AG04450 (cell line): ENCODE measurements around the gene PARD6G. TPM values are rescaled to one million over a fixed set of nuclear protein-coding genes. Genes with fewer than 3 reads are reported as not detected.

Source experiments
- CTCF ChIA-PET: fragments of 300-600, 350-600 bp; formaldehyde crosslinking; extraction: SDS; loops from one replicate; lab custom pipeline; 2022; ENCODE audit warnings: antibody characterized with exemption, inconsistent platforms; lab: Charles Lee
- POLR2A ChIA-PET: fragments of 350-600 bp; formaldehyde crosslinking; extraction: SDS; loops from one replicate; lab custom pipeline; 2021; ENCODE audit warnings: antibody characterized with exemption, inconsistent platforms; lab: Yijun Ruan, JAX
- DNase-seq: peaks from one replicate; pipeline ENCODE4 v3.0.0-alpha.2; 2011; ENCODE audit warnings: low read depth, low spot score
- H3K27ac ChIP-seq: one replicate; pipeline ENCODE4 v1.5.1; 2012; ENCODE audit warnings: low read depth, low read length, control low read depth
- H3K27me3 ChIP-seq: one replicate; pipeline ENCODE4 v1.6.0; 2012; ENCODE audit warnings: low read length; ENCODE audit not compliant: control insufficient read depth, insufficient read depth
- H3K4me3 ChIP-seq: 2 replicates; pipeline ENCODE4 v1.5.1; 2011; ENCODE audit warnings: mild to moderate bottlenecking, low read depth, low read length, control low read depth
- H3K9me3 ChIP-seq: 2 replicates; pipeline ENCODE4 v1.5.1; 2012; ENCODE audit warnings: low read length; ENCODE audit not compliant: control insufficient read depth, insufficient read depth
- polyA plus RNA-seq: library from polyadenylated mRNA; depleted of rRNA; stranded (reverse); fragments of >200 nt; gene quantifications from 2 replicates; pipeline ENCODE4 v1.2.3, GENCODE V29; 2011
- TF ChIP-seq, protein P1 (sequence below): IDR thresholded peaks from 2 replicates; pipeline ENCODE4 v1.5.1; 2011; ENCODE audit warnings: low read depth, low read length, control low read depth, inconsistent platforms

PARD6G gene
- polyA plus RNA-seq, 1 experiment = 11.2 TPM

DNA sequence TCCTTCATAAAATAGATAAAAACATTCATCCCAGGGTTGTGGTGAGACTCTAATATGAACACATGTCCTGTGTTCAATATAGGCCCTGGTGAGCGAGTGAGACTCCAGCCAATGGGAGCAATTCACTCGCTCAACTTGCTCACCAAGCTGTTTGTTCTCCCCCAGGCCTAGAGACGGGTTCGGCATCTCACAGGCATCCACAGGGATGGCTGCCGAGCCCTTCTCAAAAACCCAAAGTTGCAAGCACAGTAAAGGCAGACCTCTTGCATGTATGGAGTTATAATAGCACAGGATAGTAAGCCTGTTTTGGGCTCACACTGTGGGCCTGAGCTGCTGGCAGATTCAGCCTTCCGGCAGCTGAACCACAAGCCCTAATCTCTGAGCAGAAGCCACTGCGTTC is 15.7 kb downstream of the PARD6G start:
- no peak for DNase-seq
- no peak overlapping the region for H3K4me3 ChIP-seq
- H3K27me3 ChIP-seq = no peaks in the 10 kb centered on the region
- H3K27ac ChIP-seq = no peak overlapping the region
- POLR2A ChIA-PET = no interaction called here
- no peaks in the 10 kb centered on the region for H3K9me3 ChIP-seq
- TF ChIP-seq, protein P1, sequence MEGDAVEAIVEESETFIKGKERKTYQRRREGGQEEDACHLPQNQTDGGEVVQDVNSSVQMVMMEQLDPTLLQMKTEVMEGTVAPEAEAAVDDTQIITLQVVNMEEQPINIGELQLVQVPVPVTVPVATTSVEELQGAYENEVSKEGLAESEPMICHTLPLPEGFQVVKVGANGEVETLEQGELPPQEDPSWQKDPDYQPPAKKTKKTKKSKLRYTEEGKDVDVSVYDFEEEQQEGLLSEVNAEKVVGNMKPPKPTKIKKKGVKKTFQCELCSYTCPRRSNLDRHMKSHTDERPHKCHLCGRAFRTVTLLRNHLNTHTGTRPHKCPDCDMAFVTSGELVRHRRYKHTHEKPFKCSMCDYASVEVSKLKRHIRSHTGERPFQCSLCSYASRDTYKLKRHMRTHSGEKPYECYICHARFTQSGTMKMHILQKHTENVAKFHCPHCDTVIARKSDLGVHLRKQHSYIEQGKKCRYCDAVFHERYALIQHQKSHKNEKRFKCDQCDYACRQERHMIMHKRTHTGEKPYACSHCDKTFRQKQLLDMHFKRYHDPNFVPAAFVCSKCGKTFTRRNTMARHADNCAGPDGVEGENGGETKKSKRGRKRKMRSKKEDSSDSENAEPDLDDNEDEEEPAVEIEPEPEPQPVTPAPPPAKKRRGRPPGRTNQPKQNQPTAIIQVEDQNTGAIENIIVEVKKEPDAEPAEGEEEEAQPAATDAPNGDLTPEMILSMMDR = no peak
- CTCF ChIA-PET = interaction anchor here (0.9 kb wide), 1 partner anchor 61 kb away, joined by 3 read pairs; no protein-coding TSS in a partner anchor

DNA sequence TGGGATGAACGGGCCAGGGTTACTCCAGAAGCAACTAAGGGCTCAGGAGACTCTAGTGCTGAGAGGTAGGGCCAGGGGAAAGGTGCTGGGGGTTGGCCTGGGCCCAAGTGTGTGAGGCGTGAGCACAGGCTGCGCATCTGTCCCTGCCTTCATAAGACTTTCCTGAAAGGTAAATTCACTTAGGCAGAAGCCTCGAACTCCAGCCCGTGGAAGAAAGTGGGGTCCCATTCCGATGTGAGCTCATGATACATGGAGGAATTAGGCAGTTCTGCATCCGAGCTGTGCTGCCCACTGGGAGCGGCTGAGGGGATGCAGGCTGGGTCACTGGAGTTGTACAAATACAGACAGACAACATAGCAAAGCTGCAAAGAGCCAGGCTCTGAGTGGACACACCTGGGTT is 16.2 kb downstream of the PARD6G start:
- ChIA-PET POLR2A (no interaction called here), CTCF (no interaction called here)
- Histone ChIP-seq H3K4me3 (no peak overlapping the region), H3K27me3 (no peaks in the 10 kb centered on the region), H3K9me3 (no peaks in the 10 kb centered on the region), H3K27ac (no peak overlapping the region)
- TF ChIP-seq, protein P1 = no peak
- DNase-seq = no peak

GRCh38 chr18:80229766-80230745 is 17.3 kb downstream of the PARD6G start:
- ChIA-PET CTCF (no interaction called here), POLR2A (no interaction called here)
- Histone ChIP-seq H3K4me3 (no peak overlapping the region), H3K9me3 (no peaks in the 10 kb centered on the region), H3K27ac (no peak overlapping the region), H3K27me3 (no peaks in the 10 kb centered on the region)
- TF ChIP-seq, protein P1 = no peak
- no peak for DNase-seq

- ChIA-PET CTCF (no interaction called here), POLR2A (no interaction called here)
- TF ChIP-seq, protein P1 = no peak
- no peak overlapping the region for H3K27ac ChIP-seq
- H3K9me3 ChIP-seq = no peaks in the 10 kb centered on the region
- H3K4me3 ChIP-seq = no peak overlapping the region
- DNase-seq = no peak
- H3K27me3 ChIP-seq = no peaks in the 10 kb centered on the region
Measured at GRCh38 chr18:80229363-80229762, 18.0 kb downstream of the PARD6G start.
